ENCODE data around the gene PLTP. TPM values are rescaled to one million over a fixed set of nuclear protein-coding genes. Genes with fewer than 3 reads are reported as not detected.
A peak's percentile ranks its signal among the peaks of the same experiment; 100 is the strongest.

Gene PLTP
- total and polyA plus RNA-seq, 8 donors: 35.5 to 158 (median 85.4) TPM

GRCh38 chr20:45944151-45944964 is 32.4 kb upstream of the PLTP start:
- Histone ChIP-seq H3K27ac (peak overlapping the region; percentile 42 to 80 (median 70)), H3K4me1 (peaks cover 18 to 32% (median 26%) of the 10 kb centered on the region in 3 donors), H3K9me3 (no peaks in the 10 kb centered on the region), H3K36me3 (peaks cover 14 to 56% (median 53%) of the 10 kb centered on the region in 3 donors), H3K27me3 (no peaks in the 10 kb centered on the region), H3K4me3 (no peak overlapping the region)
- ATAC-seq: peak in 1 of 4 donors; percentile 19
- 58 to 66% methylated on average over 15 of the region's 15 CpGs for WGBS, 2 donors
- TF ChIP-seq, protein P1, sequence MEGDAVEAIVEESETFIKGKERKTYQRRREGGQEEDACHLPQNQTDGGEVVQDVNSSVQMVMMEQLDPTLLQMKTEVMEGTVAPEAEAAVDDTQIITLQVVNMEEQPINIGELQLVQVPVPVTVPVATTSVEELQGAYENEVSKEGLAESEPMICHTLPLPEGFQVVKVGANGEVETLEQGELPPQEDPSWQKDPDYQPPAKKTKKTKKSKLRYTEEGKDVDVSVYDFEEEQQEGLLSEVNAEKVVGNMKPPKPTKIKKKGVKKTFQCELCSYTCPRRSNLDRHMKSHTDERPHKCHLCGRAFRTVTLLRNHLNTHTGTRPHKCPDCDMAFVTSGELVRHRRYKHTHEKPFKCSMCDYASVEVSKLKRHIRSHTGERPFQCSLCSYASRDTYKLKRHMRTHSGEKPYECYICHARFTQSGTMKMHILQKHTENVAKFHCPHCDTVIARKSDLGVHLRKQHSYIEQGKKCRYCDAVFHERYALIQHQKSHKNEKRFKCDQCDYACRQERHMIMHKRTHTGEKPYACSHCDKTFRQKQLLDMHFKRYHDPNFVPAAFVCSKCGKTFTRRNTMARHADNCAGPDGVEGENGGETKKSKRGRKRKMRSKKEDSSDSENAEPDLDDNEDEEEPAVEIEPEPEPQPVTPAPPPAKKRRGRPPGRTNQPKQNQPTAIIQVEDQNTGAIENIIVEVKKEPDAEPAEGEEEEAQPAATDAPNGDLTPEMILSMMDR (IDR thresholded peaks at IDR 0.05): no peak
- no peak for DNase-seq
- intact Hi-C loops (cut with DNase I): no loop called here
- FAIRE-seq: no peak

GRCh38 chr20:45943613-45944012 is 31.7 kb upstream of the PLTP start:
- Histone ChIP-seq H3K4me3 (no peak overlapping the region), H3K27ac (no peak overlapping the region), H3K4me1 (peaks cover 18 to 32% (median 26%) of the 10 kb centered on the region in 3 donors), H3K36me3 (peaks cover 14 to 61% (median 58%) of the 10 kb centered on the region in 3 donors), H3K9me3 (no peaks in the 10 kb centered on the region), H3K27me3 (no peaks in the 10 kb centered on the region)
- ATAC-seq (no peak), DNase-seq (peak in 1 of 6 donors; percentile 42), FAIRE-seq (no peak)
- WGBS, 2 donors: 87 to 88% methylated on average over 6 of the region's 6 CpGs
- intact Hi-C loops (cut with DNase I): no loop called here
- TF ChIP-seq, protein P1 (IDR thresholded peaks at IDR 0.05): no peak

DNA sequence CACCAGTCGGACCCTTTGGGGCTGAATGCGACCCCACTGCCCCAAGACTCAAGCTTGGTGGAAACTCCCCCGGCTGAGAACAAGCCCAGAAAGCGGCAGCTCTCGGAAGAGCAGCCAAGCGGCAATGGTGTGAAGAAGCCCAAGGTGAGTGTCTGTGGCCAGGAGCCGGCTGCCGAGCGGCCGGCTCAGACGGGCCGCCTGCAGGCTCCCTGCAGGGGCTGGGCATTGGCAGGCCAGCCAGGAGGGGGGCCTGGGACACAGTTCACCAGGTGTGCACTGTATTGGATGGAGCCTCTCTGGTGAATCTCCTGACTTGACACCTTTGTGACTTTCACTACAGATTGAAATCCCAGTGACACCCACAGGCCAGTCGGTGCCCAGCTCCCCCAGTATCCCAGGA is 28.5 kb upstream of the PLTP start:
- DNase-seq: no peak
- H3K9me3 ChIP-seq: no peaks in the 10 kb centered on the region
- no peak for ATAC-seq
- FAIRE-seq: no peak
- WGBS, 2 donors: 94 to 98% methylated on average over 13 of the region's 13 CpGs
- no peak overlapping the region for H3K4me3 ChIP-seq
- peaks cover 10 to 16% (median 14%) of the 10 kb centered on the region in 3 donors for H3K4me1 ChIP-seq
- H3K36me3 ChIP-seq: peaks cover 14 to 57% (median 54%) of the 10 kb centered on the region in 3 donors
- intact Hi-C loops (cut with DNase I): no loop called here
- no peak overlapping the region for H3K27ac ChIP-seq
- TF ChIP-seq, protein P1 (IDR thresholded peaks at IDR 0.05): no peak
- no peaks in the 10 kb centered on the region for H3K27me3 ChIP-seq

- H3K4me1 ChIP-seq: peaks cover 6 to 12% (median 11%) of the 10 kb centered on the region in 3 donors
- no peak for DNase-seq
- WGBS, 2 donors: 93 to 100% methylated on average over 3 of the region's 3 CpGs
- H3K4me3 ChIP-seq: no peak overlapping the region
- no peak for FAIRE-seq
- ATAC-seq: no peak
- TF ChIP-seq, protein P1 (IDR thresholded peaks at IDR 0.05): no peak
- no peak overlapping the region for H3K27ac ChIP-seq
- intact Hi-C loops (cut with DNase I): no loop called here
- H3K36me3 ChIP-seq: peaks cover 14 to 57% (median 54%) of the 10 kb centered on the region in 3 donors
- H3K27me3 ChIP-seq: no peaks in the 10 kb centered on the region
- no peaks in the 10 kb centered on the region for H3K9me3 ChIP-seq
Observed at GRCh38 chr20:45940053-45940452, 28.1 kb upstream of the PLTP start.
